ENCODE data around the gene VKORC1.

The VKORC1 gene

DNA sequence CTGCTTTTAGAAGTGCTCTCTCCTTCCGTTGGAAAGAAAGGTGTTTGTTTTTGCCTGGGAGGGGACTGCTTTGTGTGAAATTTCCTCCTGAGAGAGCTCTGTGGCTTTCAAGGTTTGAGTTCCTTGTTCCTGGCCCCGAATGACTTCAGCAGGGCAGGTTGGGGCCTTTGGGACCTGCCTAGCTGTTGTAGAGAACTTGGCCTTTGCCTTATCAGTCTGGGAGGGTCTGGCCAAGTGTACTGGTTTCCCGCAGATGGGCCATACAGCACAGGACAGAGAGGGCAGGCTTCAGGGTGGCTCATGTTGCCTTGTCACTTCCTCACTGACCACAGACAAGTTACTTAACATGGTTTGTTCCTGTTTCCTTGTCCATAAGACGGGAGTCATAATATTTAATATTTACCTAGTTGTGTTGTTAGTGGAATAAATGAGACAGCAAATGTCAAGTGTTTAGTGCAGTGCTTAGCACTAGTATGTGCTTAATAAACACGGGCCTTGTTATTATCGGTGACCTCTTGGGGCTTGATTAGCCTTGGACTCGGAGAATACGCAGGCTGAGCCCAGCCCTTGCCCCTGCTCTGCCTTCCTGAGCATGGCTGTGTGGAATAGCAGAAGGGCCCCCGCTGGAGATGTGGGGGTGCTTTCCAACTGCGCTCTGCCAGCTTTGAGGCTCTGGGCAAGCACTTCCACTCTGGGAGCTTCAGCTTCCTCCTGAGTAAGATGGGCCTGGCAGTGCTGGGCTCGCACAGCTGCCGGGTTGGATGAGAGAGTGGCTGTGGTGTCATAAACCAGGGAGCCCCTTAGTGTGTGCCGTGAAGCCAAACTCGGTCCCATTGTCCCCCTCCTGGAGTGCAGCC is 34.3 kb upstream of the VKORC1 start:
- Histone ChIP-seq H3K27me3 (ENCODE audit: insufficient read depth, insufficient read length) (no peaks in the 10 kb centered on the region), H3K36me3 (ENCODE audit: insufficient read depth, insufficient read length, low read length) (peaks cover 86% of the 10 kb centered on the region), H3K9me3 (ENCODE audit: insufficient read depth, low read length) (no peaks in the 10 kb centered on the region), H3K9ac (ENCODE audit: insufficient read length, low read depth) (no peak overlapping the region), H3K4me1 (ENCODE audit: insufficient read depth, insufficient read length) (peaks cover 27% of the 10 kb centered on the region), H3K4me3 (ENCODE audit: insufficient read length, low read depth) (no peak overlapping the region)
- TF ChIP-seq YY1 (IDR thresholded peaks at IDR 0.05; ENCODE audit: insufficient read depth, insufficient read length) = no peak
- no peak for TF ChIP-seq SUZ12 (IDR thresholded peaks at IDR 0.05; ENCODE audit: extremely low read depth, insufficient read depth, insufficient read length)
- TF ChIP-seq ZNF274 (IDR thresholded peaks at IDR 0.05; ENCODE audit: low read depth, low read length) = no peak
- DNase-seq (ENCODE audit: low read depth, low spot score) = no peak

DNA sequence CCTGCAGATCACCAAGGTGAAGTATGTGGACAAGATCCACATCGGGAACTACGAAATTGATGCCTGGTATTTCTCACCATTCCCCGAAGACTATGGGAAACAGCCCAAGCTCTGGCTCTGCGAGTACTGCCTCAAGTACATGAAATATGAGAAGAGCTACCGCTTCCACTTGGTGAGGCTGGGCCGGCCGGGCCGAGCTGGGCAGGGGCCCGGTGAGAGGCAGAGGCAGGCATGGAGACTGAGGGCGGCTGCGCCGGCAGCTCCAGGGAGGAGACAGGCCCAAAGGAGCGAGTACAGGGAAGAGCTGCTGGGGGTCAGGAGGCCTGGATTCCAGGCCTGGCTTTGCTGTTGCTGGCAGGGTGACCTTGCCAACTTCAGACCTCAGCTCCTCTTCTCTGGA is 32.6 kb upstream of the VKORC1 start:
- Histone ChIP-seq H3K9me3 (ENCODE audit: insufficient read depth, low read length) (no peaks in the 10 kb centered on the region), H3K36me3 (ENCODE audit: insufficient read depth, insufficient read length, low read length) (peaks cover 81% of the 10 kb centered on the region), H3K4me1 (ENCODE audit: insufficient read depth, insufficient read length) (peaks cover 13% of the 10 kb centered on the region), H3K27me3 (ENCODE audit: insufficient read depth, insufficient read length) (no peaks in the 10 kb centered on the region), H3K4me3 (ENCODE audit: insufficient read length, low read depth) (no peak overlapping the region), H3K9ac (ENCODE audit: insufficient read length, low read depth) (no peak overlapping the region)
- no peak for TF ChIP-seq SUZ12 (IDR thresholded peaks at IDR 0.05; ENCODE audit: extremely low read depth, insufficient read depth, insufficient read length)
- no peak for TF ChIP-seq YY1 (IDR thresholded peaks at IDR 0.05; ENCODE audit: insufficient read depth, insufficient read length)
- no peak for TF ChIP-seq ZNF274 (IDR thresholded peaks at IDR 0.05; ENCODE audit: low read depth, low read length)
- no peak for DNase-seq (ENCODE audit: low read depth, low spot score)

DNA sequence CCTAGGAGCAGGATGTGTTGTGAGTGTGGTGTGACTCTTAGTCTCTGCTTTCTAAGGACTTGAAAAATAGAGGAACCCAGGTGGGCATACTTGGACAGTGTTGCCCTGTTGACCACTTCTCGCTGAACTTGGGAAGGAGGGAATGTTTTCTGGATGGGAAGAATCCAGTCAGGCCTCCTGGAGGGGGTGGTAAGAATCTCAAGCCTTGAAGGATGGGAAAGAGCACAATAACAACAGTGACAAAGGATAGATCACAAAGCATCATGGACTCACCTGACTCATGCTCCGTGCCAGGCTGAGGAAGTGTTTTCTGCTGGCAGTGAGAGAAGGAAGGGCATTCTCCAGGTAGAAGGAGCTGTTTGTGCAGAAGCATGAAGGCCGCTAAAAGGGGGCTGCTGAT is 31.2 kb upstream of the VKORC1 start:
- TF ChIP-seq SUZ12 (IDR thresholded peaks at IDR 0.05; ENCODE audit: extremely low read depth, insufficient read depth, insufficient read length) = no peak
- TF ChIP-seq YY1 (IDR thresholded peaks at IDR 0.05; ENCODE audit: insufficient read depth, insufficient read length) = no peak
- TF ChIP-seq ZNF274 (IDR thresholded peaks at IDR 0.05; ENCODE audit: low read depth, low read length) = no peak
- no peaks in the 10 kb centered on the region for H3K9me3 ChIP-seq (ENCODE audit: insufficient read depth, low read length)
- no peak for DNase-seq (ENCODE audit: low read depth, low spot score)
- no peaks in the 10 kb centered on the region for H3K27me3 ChIP-seq (ENCODE audit: insufficient read depth, insufficient read length)
- H3K4me3 ChIP-seq (ENCODE audit: insufficient read length, low read depth) = no peak overlapping the region
- peaks cover 81% of the 10 kb centered on the region for H3K36me3 ChIP-seq (ENCODE audit: insufficient read depth, insufficient read length, low read length)
- H3K9ac ChIP-seq (ENCODE audit: insufficient read length, low read depth) = no peak overlapping the region
- peaks cover 10% of the 10 kb centered on the region for H3K4me1 ChIP-seq (ENCODE audit: insufficient read depth, insufficient read length)

DNA sequence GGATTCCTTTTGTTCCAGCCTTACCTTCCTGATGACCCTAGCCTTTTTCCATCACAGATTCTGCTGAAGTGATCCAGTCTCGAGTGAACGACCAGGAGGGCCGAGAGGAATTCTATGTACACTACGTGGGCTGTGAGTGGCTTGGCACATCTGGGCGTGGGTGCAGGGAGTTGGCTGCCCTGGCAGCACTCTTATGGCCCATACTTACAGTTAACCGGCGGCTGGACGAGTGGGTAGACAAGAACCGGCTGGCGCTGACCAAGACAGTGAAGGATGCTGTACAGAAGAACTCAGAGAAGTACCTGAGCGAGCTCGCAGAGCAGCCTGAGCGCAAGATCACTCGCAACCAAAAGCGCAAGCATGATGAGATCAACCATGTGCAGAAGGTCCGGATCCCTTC is 25.5 kb upstream of the VKORC1 start:
- no peak overlapping the region for H3K9ac ChIP-seq (ENCODE audit: insufficient read length, low read depth)
- DNase-seq (ENCODE audit: low read depth, low spot score) = no peak
- peaks cover 57% of the 10 kb centered on the region for H3K36me3 ChIP-seq (ENCODE audit: insufficient read depth, insufficient read length, low read length)
- H3K9me3 ChIP-seq (ENCODE audit: insufficient read depth, low read length) = no peaks in the 10 kb centered on the region
- H3K4me3 ChIP-seq (ENCODE audit: insufficient read length, low read depth) = no peak overlapping the region
- H3K4me1 ChIP-seq (ENCODE audit: insufficient read depth, insufficient read length) = peaks cover 8% of the 10 kb centered on the region
- H3K27me3 ChIP-seq (ENCODE audit: insufficient read depth, insufficient read length) = no peaks in the 10 kb centered on the region
- TF ChIP-seq YY1 (IDR thresholded peaks at IDR 0.05; ENCODE audit: insufficient read depth, insufficient read length) (no peak), ZNF274 (IDR thresholded peaks at IDR 0.05; ENCODE audit: low read depth, low read length) (no peak), SUZ12 (IDR thresholded peaks at IDR 0.05; ENCODE audit: extremely low read depth, insufficient read depth, insufficient read length) (no peak)

DNA sequence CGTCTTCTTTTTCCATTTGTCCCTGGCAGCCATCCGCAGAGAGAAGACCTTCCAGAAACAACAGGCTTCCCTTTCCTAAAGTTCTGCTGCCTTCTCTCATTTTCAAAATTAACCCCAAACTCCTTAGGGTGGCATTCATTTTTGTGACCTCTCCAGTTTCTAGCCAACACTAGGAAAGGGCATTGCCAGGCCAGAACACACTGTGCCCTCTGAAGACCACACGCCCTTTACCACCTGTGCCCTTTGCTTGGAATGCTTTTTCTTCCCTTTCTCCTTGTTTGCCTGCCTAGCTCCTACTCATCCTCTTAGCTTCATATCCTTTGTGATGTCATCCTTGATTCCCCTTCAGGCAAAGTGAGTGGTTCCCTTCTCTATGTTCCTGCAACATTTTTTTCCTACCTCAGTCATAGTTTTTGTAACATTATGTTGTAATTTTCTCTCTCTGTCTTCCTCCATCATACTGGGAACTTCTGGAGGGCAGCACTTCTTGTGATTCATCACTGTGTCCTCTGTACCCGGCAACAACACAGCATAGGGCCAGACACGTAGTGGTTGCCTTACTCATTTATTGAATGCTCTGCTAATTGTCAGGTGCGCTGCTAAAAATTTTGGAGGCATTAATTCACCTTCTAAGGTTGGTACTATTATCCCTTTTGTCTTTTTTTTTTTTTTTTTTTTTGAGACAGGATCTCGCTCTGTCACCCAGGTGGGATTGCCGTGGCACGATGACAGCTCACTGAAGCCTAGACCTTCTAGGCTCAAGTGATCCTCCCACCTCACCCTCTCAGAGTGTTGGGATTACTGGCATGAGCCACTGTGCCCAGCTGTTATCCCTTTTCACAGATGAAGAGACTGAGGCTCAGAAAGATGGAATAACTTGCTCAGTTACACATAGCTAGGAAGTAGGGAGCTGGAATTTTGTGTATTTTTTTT is 23.9 kb upstream of the VKORC1 start:
- Histone ChIP-seq H3K4me3 (ENCODE audit: insufficient read length, low read depth) (peak overlapping the region; percentile 81), H3K36me3 (ENCODE audit: insufficient read depth, insufficient read length, low read length) (peaks cover 44% of the 10 kb centered on the region)
- TF ChIP-seq YY1 (IDR thresholded peaks at IDR 0.05; ENCODE audit: insufficient read depth, insufficient read length) (no peak), SUZ12 (IDR thresholded peaks at IDR 0.05; ENCODE audit: extremely low read depth, insufficient read depth, insufficient read length) (no peak), ZNF274 (IDR thresholded peaks at IDR 0.05; ENCODE audit: low read depth, low read length) (no peak)

DNA sequence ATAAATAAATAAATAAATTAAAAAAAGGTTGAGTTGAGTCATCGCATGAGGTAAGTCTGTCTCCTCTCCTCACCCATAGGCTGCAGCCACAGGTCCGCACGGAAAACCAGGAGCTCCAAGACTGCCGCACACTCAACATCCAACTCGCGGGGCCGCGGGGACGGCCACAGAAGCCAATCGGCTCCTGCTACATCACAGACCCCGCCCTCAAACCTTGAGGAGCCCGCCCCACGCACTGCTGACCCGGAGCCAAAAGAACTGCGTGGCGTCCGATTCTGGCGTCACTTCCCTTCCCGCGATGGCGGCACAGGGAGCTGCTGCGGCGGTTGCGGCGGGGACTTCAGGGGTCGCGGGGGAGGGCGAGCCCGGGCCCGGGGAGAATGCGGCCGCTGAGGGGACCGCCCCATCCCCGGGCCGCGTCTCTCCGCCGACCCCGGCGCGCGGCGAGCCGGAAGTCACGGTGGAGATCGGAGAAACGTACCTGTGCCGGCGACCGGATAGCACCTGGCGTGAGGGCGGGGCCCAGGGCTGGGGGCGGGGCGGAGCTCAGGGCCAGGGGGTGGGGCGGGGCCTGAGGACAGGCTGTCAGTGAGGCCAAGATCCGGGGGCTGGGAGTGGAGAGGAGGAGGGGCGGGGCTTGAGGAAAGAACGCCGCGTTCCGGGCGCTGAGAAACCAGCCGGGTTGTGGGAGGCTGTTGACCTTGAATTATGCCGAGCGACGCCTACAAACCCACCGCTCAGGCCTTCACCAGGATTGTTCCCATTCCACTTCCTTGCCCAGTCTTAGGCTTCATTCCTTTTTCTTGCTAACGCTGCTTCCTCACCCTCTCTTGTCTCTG is 23.0 kb upstream of the VKORC1 start, which contains the start of gene KAT8:
KAT8 (plus strand) TSS at position 281 of the 839 bp plus-strand sequence; CDS start at position 299, 18 bp downstream.
- Histone ChIP-seq H3K27me3 (ENCODE audit: insufficient read depth, insufficient read length) (no peaks in the 10 kb centered on the region), H3K9me3 (ENCODE audit: insufficient read depth, low read length) (no peaks in the 10 kb centered on the region), H3K4me1 (ENCODE audit: insufficient read depth, insufficient read length) (peaks cover 8% of the 10 kb centered on the region), H3K9ac (ENCODE audit: insufficient read length, low read depth) (peak within 1 kb of the TSS; percentile 90), H3K4me3 (ENCODE audit: insufficient read length, low read depth) (peak within 1 kb of the TSS; percentile 81), H3K36me3 (ENCODE audit: insufficient read depth, insufficient read length, low read length) (peaks cover 50% of the 10 kb centered on the region)
- peak; percentile 94 for DNase-seq (ENCODE audit: low read depth, low spot score)
- TF ChIP-seq YY1 (IDR thresholded peaks at IDR 0.05; ENCODE audit: insufficient read depth, insufficient read length) (peak; percentile 76), ZNF274 (IDR thresholded peaks at IDR 0.05; ENCODE audit: low read depth, low read length) (no peak)

More for the DNA sequence above, 23.9 kb upstream of the VKORC1 start:
- Histone ChIP-seq H3K4me1 (ENCODE audit: insufficient read depth, insufficient read length) (peaks cover 8% of the 10 kb centered on the region), H3K9me3 (ENCODE audit: insufficient read depth, low read length) (no peaks in the 10 kb centered on the region), H3K9ac (ENCODE audit: insufficient read length, low read depth) (peak overlapping the region; percentile 89), H3K27me3 (ENCODE audit: insufficient read depth, insufficient read length) (no peaks in the 10 kb centered on the region)
- no peak for DNase-seq (ENCODE audit: low read depth, low spot score)
